Measurements from ENCODE around the gene SPIRE1.

SPIRE1 gene

GRCh38 chr18:12409469-12409868, 248.4 kb downstream of the SPIRE1 start:
- DNase-seq: no peak

- DNase-seq: no peak
Measured at GRCh38 chr18:12408247-12408869, 249.5 kb downstream of the SPIRE1 start.

- no peak for DNase-seq
Measured at GRCh38 chr18:12406371-12407111, 251.4 kb downstream of the SPIRE1 start.

- no peak for DNase-seq
Measured at GRCh38 chr18:12405066-12405465, 252.8 kb downstream of the SPIRE1 start.

- DNase-seq: no peak
Measured at GRCh38 chr18:12403601-12404506, 254.1 kb downstream of the SPIRE1 start.

GRCh38 chr18:12401881-12402280, 256.0 kb downstream of the SPIRE1 start:
- DNase-seq: no peak

- DNase-seq: no peak
Measured at GRCh38 chr18:12399231-12399630, 258.7 kb downstream of the SPIRE1 start.

- no peak for DNase-seq
Measured at GRCh38 chr18:12398625-12399024, 259.3 kb downstream of the SPIRE1 start.

- DNase-seq: no peak
Measured at GRCh38 chr18:12397793-12398192, 260.1 kb downstream of the SPIRE1 start.

- DNase-seq: no peak
Measured at GRCh38 chr18:12397254-12397653, 260.7 kb downstream of the SPIRE1 start.
